Measurements from ENCODE around the gene ANKUB1.

Gene ANKUB1

DNA sequence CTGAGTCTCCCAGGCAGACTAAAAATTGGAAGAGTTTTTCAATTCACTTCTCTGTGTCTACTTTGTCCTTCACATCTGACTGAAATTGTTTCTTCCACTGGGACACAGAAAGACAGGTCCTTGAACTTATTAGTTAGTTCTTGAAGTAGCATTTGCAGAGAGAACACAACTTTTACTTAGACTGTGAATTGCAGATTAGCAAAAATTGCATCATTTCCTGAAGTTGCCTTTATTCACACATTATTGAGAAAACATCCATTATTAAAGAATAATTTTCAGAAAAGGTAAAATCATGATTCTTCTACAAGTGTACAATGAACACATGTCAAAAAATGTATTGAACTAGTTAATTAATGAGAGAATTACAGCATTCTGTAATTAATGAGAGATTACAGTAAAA, 38.6 kb downstream of the ANKUB1 start:
- DNase-seq: no peak

DNA sequence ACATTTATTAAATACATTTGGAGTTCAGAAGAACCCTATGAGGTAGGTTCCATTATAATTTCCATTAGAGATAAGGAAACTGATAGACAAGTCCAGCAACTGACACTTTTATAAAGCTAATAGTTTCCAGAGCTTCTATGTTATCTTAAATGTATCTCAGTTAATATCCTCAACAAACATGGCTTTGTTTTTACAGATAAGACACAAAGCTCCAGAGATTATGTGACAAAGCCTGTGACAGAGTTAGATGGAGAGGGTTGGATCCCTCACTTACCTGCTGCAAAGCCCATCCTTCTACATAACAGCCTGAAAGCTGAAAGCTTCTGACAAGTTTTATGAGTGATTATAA, 39.6 kb downstream of the ANKUB1 start:
- no peak for DNase-seq

DNA sequence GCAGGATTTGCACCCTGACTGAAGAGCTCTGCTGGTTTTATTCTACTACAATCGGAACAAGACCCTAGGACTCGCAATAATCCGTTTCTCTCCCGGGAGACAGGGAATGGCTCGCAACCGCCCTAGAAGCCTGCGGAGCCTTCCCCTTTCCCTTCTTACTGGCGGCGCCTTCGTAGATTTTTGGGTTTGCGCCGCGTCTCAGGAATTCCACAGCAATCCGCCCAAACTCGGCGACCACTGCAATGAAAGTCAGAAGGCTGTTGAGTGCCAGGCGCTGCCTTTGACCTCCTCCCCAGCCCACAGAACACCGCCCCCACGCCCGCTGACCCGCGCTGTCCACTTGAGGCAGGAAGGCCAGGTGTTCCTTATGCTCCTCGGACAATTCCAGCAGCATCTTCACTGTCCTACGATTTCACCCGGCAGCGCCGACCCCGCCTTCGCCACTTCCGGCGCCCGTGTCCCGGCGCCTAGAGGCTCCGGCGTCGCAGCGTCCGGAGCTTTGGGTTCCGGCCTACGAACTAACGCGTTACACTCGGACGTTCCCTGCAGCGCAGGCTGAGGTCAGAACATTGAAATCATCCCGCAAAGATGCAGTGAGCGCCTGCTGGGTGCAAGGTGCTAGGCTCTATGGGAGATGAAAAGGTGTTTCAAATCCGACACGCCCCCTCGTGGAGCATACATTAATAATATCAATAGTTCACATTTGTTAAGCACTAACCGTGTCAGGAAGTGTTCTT, 40.1 kb downstream of the ANKUB1 start, which contains the start of gene COMMD2:
TSS of gene COMMD2 (minus strand) at position 439 of the 737 bp plus-strand sequence. CDS start at position 394, 45 bp downstream.
- DNase-seq: peak; percentile 77 to 86

DNA sequence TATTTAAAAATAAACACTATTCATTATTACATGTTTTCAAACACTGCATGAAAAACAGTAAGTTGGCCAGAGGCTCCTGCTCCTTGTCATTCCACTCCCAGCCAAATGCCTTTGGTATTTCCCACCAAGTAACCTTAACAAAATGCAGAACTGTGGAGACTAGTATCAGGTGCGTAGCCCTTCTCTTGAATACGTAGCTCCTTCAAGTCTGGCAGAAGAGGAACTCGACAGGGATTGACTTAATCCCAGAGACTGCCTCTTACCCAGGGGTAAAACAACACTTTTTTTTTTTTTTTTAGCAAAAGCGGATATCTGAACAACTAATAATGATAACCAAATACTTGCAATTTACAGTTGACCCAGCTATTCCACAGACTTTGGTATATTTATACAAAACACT, 40.8 kb downstream of the ANKUB1 start:
- peak in 1 of 2 experiments; percentile 1 for DNase-seq

DNA sequence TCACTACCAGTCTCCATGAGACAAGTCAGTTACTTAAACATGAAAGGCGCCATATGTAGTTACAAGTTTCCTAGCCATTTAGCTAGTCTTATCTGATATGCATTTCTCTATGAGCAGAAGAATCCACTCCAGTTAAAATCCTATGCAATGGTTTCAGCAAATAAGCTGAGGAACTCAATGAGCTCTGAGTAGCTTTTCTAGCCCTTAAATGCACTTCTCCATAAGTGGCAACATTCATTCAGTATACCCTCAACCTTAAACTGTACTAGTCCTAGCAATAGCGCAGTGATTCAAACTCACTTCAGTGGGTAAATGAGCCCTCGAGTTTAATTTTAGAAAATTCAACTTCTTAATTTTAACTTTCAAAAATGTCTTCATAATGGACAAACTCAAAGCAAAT, 47.7 kb downstream of the ANKUB1 start:
- no peak for DNase-seq

DNA sequence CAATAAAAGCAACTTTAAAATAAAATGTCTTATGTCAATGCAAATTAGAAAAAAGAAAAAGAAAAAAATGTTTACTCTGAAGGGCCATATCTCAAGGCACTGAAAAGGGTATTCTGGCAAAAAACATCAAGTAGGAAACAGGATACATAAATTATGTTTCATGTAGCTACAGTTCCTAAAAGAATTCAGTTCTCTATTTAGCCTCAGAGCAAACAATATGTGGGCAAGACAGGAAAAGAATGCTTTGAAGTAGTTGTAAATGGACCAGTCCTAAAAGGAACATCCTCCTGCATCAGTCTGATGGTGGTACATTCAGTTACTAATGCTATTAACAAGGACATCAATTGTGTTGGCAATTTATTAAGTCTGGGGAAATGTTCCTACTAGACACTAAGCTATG, 48.2 kb downstream of the ANKUB1 start:
- no peak for DNase-seq

DNA sequence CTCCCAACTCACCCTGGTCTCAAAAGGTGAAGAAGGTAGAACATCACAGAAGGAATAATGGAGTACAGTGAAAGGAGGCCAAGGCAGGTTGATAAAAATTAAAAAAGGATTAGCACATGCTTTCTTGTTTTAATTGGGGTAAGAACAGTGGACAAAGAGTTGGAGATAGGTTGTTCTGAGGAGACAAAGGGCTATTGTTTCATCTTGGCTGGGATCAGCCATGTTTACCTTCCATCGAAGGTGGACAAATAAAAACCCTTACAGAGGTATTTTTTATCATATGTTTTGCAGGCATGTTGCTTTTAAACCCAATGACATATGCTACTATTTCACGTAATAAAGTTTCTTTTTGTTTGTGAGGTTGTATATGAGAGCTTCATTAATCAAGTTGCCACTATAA, 53.0 kb downstream of the ANKUB1 start:
- DNase-seq: no peak

DNA sequence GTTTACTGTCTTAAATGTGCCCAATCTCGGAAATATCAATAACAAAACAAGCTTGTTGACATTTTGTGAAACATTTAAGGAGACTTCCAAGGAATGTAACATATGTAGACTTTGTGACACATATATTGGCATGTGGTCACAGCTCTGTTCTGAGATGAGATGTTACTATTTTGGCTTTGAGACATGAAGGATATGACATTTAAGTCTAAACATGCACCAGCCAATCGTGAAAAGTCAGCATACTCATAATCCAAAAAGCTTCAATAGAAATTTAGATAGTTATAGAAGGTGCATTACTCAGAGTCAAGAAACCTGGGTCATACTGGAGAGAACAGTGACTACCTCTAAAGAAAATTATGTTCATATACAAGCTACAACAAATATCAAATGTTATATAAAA, 53.5 kb downstream of the ANKUB1 start:
- no peak for DNase-seq

DNA sequence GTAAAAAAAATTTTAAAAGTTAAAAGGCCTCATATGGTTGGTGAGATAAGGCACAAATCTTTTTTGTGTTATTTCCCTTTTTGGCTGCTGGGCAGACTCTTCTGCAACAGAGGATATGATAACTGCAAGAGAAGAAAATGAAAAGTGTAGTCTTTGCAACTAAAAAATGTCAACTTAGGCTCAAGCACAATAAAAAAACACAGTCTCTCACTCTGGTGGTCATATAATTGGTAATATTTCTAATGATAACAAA, 55.5 kb downstream of the ANKUB1 start:
- DNase-seq: no peak

DNA sequence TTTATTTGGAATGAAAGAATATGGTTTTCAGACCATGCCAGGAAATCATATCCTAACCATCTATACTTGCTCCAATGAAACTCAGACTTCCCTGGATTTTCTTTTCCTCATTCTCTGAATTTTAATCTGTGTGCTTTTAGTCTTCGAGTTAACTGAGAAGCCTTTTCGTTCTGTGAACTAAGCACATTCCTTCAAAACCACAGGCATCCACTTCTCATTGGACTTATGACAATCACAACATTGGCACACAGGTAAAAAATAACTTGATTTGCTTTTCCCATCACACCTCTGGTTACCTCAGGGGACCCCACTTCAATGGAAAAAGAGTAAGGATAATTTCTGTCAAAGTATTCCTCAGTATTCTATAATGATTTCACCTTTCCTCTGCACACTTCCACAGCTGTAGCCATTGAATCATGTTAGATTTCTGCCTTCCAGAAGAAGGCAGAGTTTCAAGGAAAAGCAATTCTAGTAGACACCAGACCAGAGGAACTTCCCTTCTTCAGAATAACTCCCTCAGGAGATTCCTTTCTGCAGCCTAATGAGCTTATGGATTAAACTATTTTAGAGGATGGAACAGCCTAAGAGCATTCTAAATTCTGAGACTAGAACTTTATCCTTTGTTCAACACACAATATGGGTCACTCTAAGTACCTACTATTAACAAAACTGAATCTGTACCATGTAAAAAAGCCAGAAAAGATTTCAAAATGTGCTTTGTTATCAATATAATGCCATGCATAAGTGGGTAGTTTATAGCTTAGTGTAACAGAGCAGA, 56.0 kb downstream of the ANKUB1 start:
- no peak for DNase-seq

DNA sequence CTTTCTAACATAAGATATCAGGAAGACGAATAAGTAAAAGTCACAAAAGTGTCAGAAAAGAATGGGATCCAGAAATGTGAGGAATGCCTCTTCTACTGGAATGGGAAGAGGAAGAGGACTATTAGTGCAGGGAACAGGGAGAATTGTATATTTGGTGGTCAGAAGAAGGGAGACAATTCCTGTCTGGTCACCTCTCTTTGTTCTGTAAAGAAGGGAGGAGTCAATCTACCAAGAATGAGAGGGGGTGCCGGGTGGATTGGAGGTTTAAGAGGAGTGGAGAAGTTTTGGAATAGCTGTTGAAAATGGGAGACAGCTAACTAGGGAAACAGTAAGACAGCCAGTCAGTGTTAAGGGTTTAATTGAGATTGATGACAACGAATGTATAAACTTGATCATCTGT, 60.1 kb downstream of the ANKUB1 start:
- DNase-seq: no peak

DNA sequence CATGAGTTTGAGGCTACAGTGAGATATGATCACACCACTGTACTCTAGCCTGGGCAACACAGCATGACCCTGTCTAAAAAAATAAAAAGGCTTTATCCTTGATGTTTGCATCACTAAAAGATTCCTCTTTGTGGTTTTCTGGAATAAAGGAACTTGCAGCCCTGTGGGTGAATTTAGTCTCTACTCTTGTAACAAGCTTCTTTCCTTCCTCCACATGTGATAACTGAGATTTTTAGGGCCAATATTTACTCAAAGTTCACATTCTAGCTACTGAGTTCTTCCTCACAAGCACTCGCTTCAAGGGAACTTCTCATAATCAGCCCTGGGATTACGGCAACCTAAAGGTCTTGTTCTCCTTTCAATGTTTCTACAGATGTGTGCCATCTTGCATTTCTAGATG, 64.7 kb downstream of the ANKUB1 start:
- DNase-seq: no peak

DNA sequence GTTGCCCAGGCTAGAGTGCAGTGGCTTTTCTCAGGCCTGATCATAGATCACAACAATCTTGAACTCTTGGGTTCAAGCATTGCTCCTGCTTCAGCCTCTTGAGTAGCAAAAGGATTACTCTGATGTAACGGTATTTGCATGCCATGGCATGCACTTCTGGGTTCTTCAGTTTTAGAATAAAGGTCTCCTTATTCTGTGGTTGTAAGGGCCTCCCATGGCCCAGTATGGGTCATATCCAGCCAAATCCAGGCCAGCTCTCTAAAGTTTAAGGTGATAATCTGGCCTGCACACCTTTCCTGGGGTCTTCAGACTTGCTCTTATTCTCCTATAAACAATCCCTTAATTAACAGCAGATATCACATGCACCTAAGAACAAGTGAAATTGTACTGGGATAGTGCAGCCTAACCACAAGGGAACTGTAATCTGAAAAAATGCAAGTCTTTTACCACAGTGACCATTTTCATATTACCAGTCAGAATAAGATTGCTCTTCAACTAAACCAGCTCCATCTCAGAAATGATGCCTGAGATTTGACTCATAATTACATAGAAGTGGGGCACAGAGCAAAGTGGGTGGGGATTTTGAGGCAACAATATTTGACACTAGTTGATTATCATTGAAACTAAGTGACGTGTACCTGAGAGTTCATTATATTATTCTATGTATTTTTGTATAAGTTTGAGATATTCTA, 65.5 kb downstream of the ANKUB1 start:
- no peak for DNase-seq

DNA sequence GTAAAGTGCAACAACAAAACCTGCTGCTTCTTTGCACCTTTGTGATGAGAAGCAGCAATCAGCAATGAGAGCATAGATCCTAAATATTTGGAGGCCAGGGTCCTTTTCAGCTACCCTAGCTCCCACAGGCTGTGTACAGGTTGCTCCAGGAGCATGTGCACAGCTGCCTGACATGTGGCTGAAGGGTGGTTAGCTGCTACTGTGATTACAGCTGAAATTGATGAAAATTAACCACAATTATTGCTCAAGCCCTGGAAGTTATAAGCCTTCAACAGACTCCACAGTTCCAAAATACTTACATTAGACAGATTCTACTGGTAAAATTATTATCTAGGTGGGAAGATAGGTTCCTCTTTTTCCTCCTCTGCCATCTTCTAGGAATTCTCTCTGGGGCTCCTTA, 68.6 kb downstream of the ANKUB1 start:
- no peak for DNase-seq

DNA sequence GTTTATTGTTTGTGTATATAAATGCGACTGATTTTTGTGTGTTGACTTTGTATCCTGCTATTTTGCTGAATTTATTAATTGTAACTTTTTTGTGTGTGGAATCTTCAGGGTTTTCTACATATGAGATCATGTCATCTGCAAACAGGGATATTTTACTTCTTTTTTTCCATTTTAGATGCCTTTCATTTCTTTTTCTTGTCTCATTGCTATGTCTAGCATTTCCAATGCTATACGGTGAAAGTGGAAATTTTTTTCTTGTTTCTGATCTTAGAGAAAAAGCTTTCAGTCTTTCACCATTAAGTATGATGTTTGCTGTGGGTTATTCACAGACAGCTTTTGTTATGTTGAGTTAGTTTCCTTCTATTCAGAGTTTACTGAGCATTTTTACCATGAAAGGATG, 71.4 kb downstream of the ANKUB1 start:
- DNase-seq: no peak

DNA sequence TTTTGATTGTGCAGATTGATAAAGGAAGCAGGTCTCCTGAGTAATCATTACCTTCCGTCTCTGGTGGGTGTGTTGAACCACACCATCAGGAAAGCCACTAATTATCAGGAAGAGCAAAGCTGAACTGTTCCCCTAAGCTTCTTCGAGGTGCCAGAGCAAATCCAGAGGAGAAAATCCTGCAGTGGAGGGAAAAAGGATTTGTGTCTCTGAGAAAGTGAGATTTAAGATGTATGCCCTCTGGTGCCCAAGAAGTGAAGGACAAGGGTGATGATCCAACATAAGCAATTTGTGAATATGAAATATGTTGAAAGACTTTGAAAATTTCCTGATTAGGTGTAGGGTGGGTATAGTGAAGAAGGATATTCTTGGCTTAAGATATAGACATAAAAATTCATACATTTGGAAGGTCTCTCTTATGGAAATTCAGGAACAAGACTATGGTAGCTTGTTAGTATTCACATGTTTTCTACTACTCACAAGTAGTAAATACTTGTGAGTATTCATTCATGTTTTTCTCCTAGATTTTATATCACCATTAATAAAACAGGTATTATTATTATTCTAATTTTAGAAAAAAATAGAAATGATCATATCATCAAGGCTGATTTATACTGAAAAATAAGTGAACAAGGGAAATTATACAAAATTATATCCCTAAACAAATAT, 74.8 kb downstream of the ANKUB1 start:
- peak in 1 of 2 experiments; percentile 5 for DNase-seq

DNA sequence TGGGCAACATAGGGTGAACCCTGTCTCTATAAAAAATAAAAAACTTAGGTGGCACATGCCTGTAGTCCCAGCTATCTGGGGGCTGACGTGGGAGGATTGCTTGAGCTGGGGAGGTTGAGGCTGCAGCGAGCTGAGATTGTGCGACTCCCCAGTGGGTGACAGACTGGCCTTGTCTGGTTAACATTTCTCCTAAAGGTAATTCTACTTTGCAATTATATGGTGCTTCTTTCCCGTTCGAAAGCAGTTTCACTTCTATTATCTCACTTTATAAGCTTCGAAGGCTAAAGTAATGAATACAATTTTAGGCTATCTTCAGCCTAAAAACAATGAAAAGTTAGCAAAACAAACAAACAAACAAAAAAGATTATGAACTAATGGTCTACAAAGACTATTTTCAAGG, 75.4 kb downstream of the ANKUB1 start:
- no peak for DNase-seq

DNA sequence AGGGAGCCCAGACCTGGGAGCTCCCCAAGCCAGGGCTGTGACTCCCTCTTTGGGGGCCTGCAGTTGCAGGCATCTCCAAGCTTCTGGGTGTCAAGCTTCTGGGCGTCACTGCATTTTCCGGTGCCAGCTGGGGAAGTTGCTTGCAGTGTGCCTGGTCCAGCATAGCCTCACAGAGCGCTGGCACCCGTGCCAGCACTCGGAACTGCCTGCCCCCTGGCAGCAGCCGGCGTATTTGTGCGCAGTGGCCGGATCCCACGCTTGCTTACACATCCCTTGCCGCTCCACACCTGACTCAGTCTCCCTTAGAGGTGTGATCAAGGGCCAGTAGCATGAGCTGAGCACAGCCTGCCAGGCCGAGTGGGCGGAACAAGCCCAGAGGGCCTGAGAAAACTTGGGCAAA, 77.1 kb downstream of the ANKUB1 start:
- DNase-seq: no peak

DNA sequence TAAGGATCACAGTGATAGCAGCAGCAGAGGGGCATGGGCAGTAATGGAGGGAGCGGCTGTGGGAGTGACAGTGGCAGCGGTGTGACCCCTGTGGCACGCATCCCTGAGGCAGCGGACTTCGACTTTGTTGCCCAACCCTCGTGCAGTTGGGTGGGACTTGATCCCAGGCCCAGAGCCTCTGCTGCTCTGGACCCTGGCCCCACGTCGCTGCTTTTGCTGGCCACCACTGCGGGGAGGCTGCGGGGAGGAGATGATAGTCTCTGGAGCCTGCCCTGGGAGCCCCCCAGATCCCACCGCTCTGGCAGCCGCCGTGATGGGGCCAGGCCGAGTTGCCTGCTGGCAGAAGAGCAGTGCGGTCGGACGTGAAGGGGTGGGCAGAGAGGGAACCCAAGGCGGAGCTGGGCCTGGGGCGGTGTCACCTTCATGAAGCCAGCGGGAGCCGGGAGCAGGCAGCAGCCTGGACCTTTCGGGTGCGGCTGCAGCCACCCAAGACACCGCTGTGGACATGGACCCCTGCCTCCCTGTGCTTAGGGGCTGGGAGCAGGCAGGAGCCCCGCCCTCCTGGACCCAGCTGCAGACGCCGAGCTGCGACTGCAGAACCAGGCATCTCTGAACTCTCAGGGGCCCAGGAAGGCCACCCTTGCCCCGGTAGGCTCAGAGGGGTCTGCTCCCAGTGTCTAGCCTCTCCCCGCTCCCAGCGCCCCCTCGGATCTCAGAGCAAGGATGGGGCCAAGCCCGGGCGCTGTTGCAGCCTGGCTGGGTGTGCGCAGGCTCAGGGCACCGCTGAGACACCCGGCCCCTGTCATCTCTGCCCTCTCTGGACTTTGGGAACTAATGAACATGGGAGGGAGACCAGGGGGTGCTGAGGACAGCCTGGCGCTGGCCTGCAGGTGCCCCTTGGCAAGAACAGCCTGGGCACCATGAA, 78.4 kb downstream of the ANKUB1 start:
- no peak for DNase-seq
